Lower lobe of right lung (tissue), 2 donors: ENCODE results near the gene TIGIT. TPM values are rescaled to one million over a fixed set of nuclear protein-coding genes. Genes with fewer than 3 reads are reported as not detected.
A peak's percentile ranks its signal among the peaks of the same experiment; 100 is the strongest.

ENCODE experiments used
- ATAC-seq, 2 donors: fragments of 200-7000 bp; cut with Tn5 transposase; one replicate each; pipeline ENCODE4 v1.9.1; 2020 to 2022; ENCODE audit warnings: mild to moderate bottlenecking in 2 of 2, moderate library complexity in 2 of 2
- DNase-seq: peaks from one replicate; pipeline ENCODE4 v3.0.0-alpha.2; 2020
- H3K27ac ChIP-seq: fragments of 200-600 bp; one replicate; pipeline ENCODE4 v1.8.0; 2022
- H3K27me3 ChIP-seq: fragments of 200-600 bp; one replicate; pipeline ENCODE4 v1.8.0; 2022; ENCODE audit warnings: low read depth
- H3K36me3 ChIP-seq: fragments of 200-600 bp; one replicate; pipeline ENCODE4 v1.8.0; 2022; ENCODE audit warnings: mild to moderate bottlenecking
- H3K4me1 ChIP-seq: fragments of 200-600 bp; one replicate; pipeline ENCODE4 v1.8.0; 2022
- H3K4me3 ChIP-seq: fragments of 200-600 bp; one replicate; pipeline ENCODE4 v1.8.0; 2022; ENCODE audit warnings: mild to moderate bottlenecking
- H3K9me3 ChIP-seq: fragments of 200-600 bp; one replicate; pipeline ENCODE4 v1.8.0; 2022
- CTCF ChIP-seq: fragments of 200-600 bp; IDR thresholded peaks from one replicate; pipeline ENCODE4 v1.8.0; 2022; ENCODE audit warnings: antibody characterized with exemption, mild to moderate bottlenecking
- intact Hi-C: fragments of 100-400 bp; cut with DNase I; formaldehyde crosslinking; loops from one replicate; pipeline ENCODE4 v1.11.0; 2022
- total RNA-seq: library from RNA; stranded (reverse); fragmentation: NEBNext Ultra II Directional; extraction: Animal tissue kit (Norgen Biotek cat#: 25700); gene quantifications from one replicate; pipeline ENCODE4 v1.2.1, GENCODE V29; 2021
- donor health status: DM: no; HTN: yes; CAD: no; lungs with severe emphysema.

The TIGIT gene
- total RNA-seq, 1 donor from 2014 or later: 1.7 TPM

GRCh38 chr3:114299941-114300624 lies 6.3 kb downstream of the TIGIT start:
- Histone ChIP-seq H3K36me3 (no peaks in the 10 kb centered on the region), H3K9me3 (no peaks in the 10 kb centered on the region), H3K27ac (no peak overlapping the region), H3K4me1 (no peaks in the 10 kb centered on the region), H3K27me3 (no peaks in the 10 kb centered on the region), H3K4me3 (no peak overlapping the region)
- ATAC-seq (no peak), DNase-seq (no peak)
- intact Hi-C loops: no loop called here
- TF ChIP-seq CTCF: no peak

GRCh38 chr3:114307222-114307830 lies 13.5 kb downstream of the TIGIT start:
- peak in 1 of 2 donors; percentile 38 for ATAC-seq

GRCh38 chr3:114307832-114308231 lies 14.0 kb downstream of the TIGIT start:
- Histone ChIP-seq H3K27me3 (no peaks in the 10 kb centered on the region), H3K4me1 (no peaks in the 10 kb centered on the region), H3K9me3 (no peaks in the 10 kb centered on the region), H3K36me3 (no peaks in the 10 kb centered on the region), H3K27ac (no peak overlapping the region), H3K4me3 (no peak overlapping the region)
- DNase-seq (no peak), ATAC-seq (no peak)
- intact Hi-C loops: no loop called here
- no peak for TF ChIP-seq CTCF

More at GRCh38 chr3:114307222-114307830, 13.5 kb downstream of the TIGIT start:
- no peak overlapping the region for H3K27ac ChIP-seq
- H3K4me3 ChIP-seq: no peak overlapping the region
- DNase-seq: no peak
- no peak for TF ChIP-seq CTCF
- no peaks in the 10 kb centered on the region for H3K27me3 ChIP-seq
- H3K36me3 ChIP-seq: no peaks in the 10 kb centered on the region
- H3K9me3 ChIP-seq: no peaks in the 10 kb centered on the region
- H3K4me1 ChIP-seq: no peaks in the 10 kb centered on the region
- intact Hi-C loops: no loop called here

GRCh38 chr3:114308377-114308776 lies 14.5 kb downstream of the TIGIT start:
- TF ChIP-seq CTCF: no peak
- Histone ChIP-seq H3K9me3 (no peaks in the 10 kb centered on the region), H3K27me3 (no peaks in the 10 kb centered on the region), H3K4me3 (no peak overlapping the region), H3K4me1 (no peaks in the 10 kb centered on the region), H3K36me3 (no peaks in the 10 kb centered on the region), H3K27ac (no peak overlapping the region)
- DNase-seq (no peak), ATAC-seq (no peak)
- intact Hi-C loops: no loop called here

GRCh38 chr3:114308830-114309229 lies 15.0 kb downstream of the TIGIT start:
- ATAC-seq (peak; percentile 37 to 60), DNase-seq (no peak)
- Histone ChIP-seq H3K9me3 (no peaks in the 10 kb centered on the region), H3K36me3 (no peaks in the 10 kb centered on the region), H3K4me1 (no peaks in the 10 kb centered on the region), H3K27me3 (no peaks in the 10 kb centered on the region), H3K27ac (no peak overlapping the region), H3K4me3 (no peak overlapping the region)
- TF ChIP-seq CTCF: no peak
- intact Hi-C loops: no loop called here
